IPS-18c (cell line): ENCODE results near the gene MARCHF2.
"Not testable (repeated sequence)": the region's sequence is repeated elsewhere in the genome, so short reads cannot be mapped to it uniquely, and the experiment has no call there.

ENCODE experiments used
- H3K4me3 ChIP-seq: 2 replicates; pipeline ENCODE4 v1.7.0; 2013; ENCODE audit warnings: low read depth, mild to moderate bottlenecking, low read length, moderate library complexity; ENCODE audit not compliant: insufficient read depth
- H3K9me3 ChIP-seq: one replicate; pipeline ENCODE4 v1.6.1; 2013; ENCODE audit warnings: mild to moderate bottlenecking, low read length, moderate library complexity; ENCODE audit not compliant: control insufficient read depth, insufficient read depth

MARCHF2 gene

GRCh38 chr19:8397746-8398310 lies 15.3 kb upstream of the MARCHF2 start:
- H3K9me3 ChIP-seq = no peaks in the 10 kb centered on the region
- no peak overlapping the region for H3K4me3 ChIP-seq

- H3K4me3 ChIP-seq = no peak overlapping the region
- H3K9me3 ChIP-seq = no peaks in the 10 kb centered on the region
Measured at GRCh38 chr19:8398311-8398771, 14.8 kb upstream of the MARCHF2 start.

GRCh38 chr19:8399681-8400188 lies 13.4 kb upstream of the MARCHF2 start:
- Histone ChIP-seq H3K4me3 (no peak overlapping the region), H3K9me3 (no peaks in the 10 kb centered on the region)

- no peak overlapping the region for H3K4me3 ChIP-seq
- no peaks in the 10 kb centered on the region for H3K9me3 ChIP-seq
Measured at GRCh38 chr19:8401981-8402411, 11.1 kb upstream of the MARCHF2 start.

- H3K9me3 ChIP-seq = no peaks in the 10 kb centered on the region
- H3K4me3 ChIP-seq = no peak overlapping the region
Measured at GRCh38 chr19:8403098-8403819, 9.8 kb upstream of the MARCHF2 start.

- H3K4me3 ChIP-seq = no peak overlapping the region
- no peaks in the 10 kb centered on the region for H3K9me3 ChIP-seq
Measured at GRCh38 chr19:8403820-8404109, 9.3 kb upstream of the MARCHF2 start.

GRCh38 chr19:8404391-8405151 lies 8.5 kb upstream of the MARCHF2 start:
- Histone ChIP-seq H3K4me3 (no peak overlapping the region), H3K9me3 (no peaks in the 10 kb centered on the region)

GRCh38 chr19:8410718-8411117 lies 2.4 kb upstream of the MARCHF2 start:
- not testable (repeated sequence) for H3K4me3 ChIP-seq, H3K9me3 ChIP-seq

GRCh38 chr19:8413629-8413995 lies 507 bp downstream of the MARCHF2 start:
- Histone ChIP-seq H3K9me3 (no peaks in the 10 kb centered on the region), H3K4me3 (peak overlapping the region; percentile 69)

GRCh38 chr19:8416796-8417195 lies 3.7 kb downstream of the MARCHF2 start:
- H3K4me3 ChIP-seq = no peak overlapping the region

GRCh38 chr19:8421484-8422461 lies 8.7 kb downstream of the MARCHF2 start:
- H3K9me3 ChIP-seq = no peaks in the 10 kb centered on the region
- H3K4me3 ChIP-seq = no peak overlapping the region

More at GRCh38 chr19:8416796-8417195, 3.7 kb downstream of the MARCHF2 start:
- H3K9me3 ChIP-seq = no peaks in the 10 kb centered on the region

GRCh38 chr19:8423817-8424223 lies 10.7 kb downstream of the MARCHF2 start:
- no peak overlapping the region for H3K4me3 ChIP-seq

GRCh38 chr19:8425331-8425730 lies 12.2 kb downstream of the MARCHF2 start:
- not testable (repeated sequence) for H3K9me3 ChIP-seq

More at GRCh38 chr19:8423817-8424223, 10.7 kb downstream of the MARCHF2 start:
- H3K9me3 ChIP-seq = no peaks in the 10 kb centered on the region

GRCh38 chr19:8426283-8426682 lies 13.2 kb downstream of the MARCHF2 start:
- H3K4me3 ChIP-seq = no peak overlapping the region
- H3K9me3 ChIP-seq = no peaks in the 10 kb centered on the region

More at GRCh38 chr19:8425331-8425730, 12.2 kb downstream of the MARCHF2 start:
- H3K4me3 ChIP-seq = not testable (repeated sequence)

GRCh38 chr19:8429044-8429443 lies 15.9 kb downstream of the MARCHF2 start:
- H3K4me3 ChIP-seq = no peak overlapping the region

GRCh38 chr19:8429826-8430225 lies 16.7 kb downstream of the MARCHF2 start:
- H3K9me3 ChIP-seq = no peaks in the 10 kb centered on the region
- H3K4me3 ChIP-seq = no peak overlapping the region

More at GRCh38 chr19:8429044-8429443, 15.9 kb downstream of the MARCHF2 start:
- no peaks in the 10 kb centered on the region for H3K9me3 ChIP-seq

- Histone ChIP-seq H3K4me3 (no peak overlapping the region), H3K9me3 (no peaks in the 10 kb centered on the region)
Measured at GRCh38 chr19:8430650-8431049, 17.5 kb downstream of the MARCHF2 start.
